ENCODE data around the gene FRMD4A.
"Not testable (repeated sequence)": the region's sequence is repeated elsewhere in the genome, so short reads cannot be mapped to it uniquely, and the experiment has no call there.

Gene FRMD4A

DNA sequence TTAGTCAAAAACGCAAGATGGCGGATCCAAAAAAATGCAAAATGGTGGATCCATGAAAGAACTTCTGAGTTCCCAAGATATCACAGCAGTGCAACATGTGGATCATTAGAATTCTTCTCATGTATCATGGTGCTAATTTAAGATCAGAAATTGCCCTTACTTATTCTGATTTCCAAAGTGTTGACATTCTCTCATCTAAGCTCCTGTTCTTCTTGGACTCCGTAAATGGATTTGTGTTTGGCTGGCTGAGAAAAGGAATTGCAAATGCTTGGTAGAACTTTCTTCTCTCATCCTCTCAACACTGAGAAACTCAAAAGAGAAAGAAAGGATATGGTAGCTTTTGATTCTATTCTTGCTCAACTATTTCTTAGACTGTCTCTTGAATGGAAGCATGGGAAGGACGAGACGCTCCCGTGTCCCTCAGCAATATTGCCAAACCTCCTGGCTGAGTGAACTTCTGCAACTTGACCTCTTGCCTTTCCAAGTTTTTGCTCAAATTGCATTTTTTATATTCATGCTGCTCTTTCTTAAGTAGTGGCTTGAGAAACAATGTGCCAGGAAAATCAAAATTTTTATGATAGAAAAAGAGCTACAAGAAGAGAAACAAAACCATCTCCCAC is 44.7 kb downstream of the FRMD4A start:
- DNase-seq: no peak

DNA sequence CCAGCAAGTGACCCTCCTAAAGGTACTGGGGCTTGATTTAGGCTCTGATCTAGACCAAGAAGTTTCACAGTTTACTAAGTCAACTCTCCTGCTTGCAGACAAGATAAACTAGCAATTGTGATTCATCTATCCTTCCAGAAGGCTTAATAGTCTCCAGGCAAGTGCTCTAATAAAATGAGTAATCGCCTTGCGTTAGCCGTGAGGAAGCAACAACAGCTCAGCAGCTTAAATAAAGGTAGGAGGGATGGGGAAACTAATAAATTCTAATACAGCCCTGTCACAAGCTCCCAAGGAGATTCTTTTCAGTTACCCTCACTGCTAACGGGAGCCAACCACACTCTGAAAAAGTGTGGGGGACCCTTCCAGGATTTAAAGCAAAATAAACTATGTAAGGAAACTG is 48.4 kb downstream of the FRMD4A start:
- DNase-seq: no peak

DNA sequence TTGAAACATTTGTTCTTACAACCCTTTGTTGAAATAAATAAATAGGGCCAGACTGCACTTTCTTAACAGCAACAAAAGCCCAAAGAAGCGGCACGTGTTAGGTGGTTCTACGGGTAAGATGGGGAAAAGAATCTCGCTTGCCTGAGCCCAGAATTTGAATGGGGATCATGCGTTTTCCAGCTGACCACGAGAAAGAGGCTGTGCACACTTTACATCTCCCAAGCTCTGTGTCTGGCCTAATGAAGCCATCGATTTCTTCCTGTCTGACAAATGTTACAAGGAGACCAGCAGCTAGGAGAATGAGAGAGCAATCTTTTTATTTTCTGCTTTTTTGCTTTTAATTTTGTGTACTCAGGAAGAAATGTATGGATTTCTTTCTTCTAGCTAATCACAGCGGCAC is 52.2 kb downstream of the FRMD4A start:
- DNase-seq: no peak

DNA sequence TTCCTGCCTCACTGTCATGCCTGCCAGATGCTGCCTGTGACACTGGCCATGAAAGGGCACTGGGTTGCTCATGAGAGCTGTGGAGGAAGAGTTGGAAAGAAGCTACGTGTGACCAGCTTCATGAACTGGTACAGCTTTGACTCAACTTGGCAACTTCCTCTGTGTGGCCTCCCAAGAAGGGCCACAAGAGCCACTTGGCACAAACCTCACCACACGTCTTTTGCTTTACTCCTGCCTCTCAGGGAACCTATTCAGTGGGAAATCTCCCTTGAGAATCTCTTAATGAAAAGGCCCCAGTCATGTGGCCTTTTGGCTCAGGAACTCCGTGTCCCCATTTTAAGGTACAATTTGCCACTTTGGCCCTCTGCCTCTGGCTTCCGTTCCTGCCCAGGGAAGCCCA is 54.5 kb downstream of the FRMD4A start:
- DNase-seq: peak; percentile 3

DNA sequence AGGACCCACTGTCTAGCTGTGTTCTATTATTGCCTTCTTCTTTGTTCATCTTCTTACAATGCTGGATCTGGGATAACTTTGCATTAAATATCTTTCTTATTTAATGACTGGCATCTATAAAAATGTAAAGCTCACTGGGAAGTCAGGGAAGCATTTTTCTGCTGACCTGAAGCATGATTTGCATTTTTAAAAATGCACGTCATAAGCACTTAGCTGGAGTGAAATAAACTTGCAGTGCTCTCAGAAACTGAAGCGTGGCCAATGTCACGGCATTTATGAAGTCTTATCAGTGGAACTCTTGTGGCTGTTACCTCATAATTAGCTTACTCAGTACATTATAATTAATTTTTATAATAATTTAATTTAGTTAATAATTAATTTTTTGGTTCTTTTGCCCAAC is 59.1 kb downstream of the FRMD4A start:
- DNase-seq: no peak

DNA sequence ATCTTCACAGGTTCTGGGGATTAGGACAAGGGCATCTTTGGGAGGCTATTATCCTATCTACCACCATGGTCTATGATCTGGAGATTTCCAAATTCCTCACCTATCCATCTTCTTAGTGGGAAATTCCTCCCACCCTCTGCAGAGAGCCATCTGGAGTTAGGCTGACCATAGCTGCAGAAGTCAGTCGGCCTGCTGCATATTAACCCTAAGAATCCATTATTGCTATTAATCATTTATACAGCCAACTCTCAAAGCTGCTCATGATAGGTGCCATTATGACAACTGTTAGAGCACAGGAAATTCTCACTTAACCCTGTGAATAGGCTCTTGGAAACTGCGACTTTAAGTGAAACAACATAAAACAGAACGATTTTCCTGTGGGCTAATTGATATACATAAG is 60.4 kb downstream of the FRMD4A start:
- no peak for DNase-seq

DNA sequence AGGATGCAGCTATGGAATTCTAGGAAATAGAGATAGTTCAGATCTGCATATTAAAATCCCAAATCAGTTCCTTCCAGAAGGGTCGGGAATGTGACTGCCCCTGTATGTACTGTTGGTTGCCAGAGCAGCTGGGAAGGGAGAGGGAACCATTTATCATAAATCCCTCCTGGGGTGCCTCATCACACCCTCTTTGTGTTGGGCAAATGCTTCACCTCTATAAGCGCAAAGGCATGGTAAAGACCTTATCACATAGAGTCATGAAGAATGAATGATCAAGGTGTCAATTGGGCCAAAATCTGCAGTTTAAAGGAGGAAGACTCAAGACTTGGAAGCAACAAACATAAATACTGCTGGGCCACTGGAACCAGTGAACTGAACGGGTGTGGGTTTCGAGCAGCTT is 65.0 kb downstream of the FRMD4A start:
- DNase-seq: no peak

DNA sequence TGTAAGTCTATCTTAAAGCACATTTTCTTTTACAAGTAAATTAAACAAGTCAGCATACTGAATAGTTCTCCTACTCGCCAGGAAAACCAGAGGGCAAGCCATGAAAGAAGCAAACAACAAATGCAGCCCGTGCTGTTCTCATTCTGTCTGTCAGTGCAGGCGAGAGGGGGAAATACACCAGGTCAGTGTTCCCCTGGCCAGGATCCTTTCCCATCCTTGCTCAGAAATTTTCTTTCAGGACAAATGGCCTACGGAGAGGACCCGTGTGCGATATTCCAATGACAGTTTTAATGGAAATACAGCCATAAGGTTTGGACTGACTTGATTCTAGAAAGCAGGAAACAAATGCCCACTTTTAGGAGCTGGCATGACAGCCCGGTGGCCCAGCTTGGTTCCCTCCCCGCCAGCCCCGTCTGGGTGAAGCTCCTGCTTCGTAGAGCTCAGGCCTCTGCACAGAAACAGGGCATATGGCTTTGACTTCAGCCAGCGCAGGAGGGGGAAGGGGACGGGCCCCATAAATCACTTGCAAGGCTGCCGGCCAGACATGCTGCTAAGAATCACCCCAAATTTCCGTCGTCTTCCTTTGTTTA is 67.8 kb downstream of the FRMD4A start:
- DNase-seq: no peak

DNA sequence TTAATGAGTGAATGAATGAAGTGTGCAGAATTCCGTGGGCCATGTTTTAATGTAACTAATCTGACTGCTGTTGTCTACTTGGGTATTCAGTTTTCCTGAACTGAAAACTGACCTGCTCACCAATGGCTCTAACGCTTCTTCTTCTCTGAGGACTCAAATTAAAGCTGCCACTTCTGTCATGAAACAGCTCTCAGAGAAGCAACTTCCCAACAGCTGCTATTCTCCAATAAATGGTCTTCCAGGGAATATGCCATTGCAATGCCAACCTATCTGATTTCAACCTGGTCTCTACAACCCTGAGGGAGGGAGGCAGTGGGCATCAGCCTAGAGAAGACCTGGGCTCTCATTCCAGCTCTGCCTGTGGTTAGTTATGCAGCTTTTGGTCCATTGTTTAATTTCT is 69.4 kb downstream of the FRMD4A start:
- no peak for DNase-seq

DNA sequence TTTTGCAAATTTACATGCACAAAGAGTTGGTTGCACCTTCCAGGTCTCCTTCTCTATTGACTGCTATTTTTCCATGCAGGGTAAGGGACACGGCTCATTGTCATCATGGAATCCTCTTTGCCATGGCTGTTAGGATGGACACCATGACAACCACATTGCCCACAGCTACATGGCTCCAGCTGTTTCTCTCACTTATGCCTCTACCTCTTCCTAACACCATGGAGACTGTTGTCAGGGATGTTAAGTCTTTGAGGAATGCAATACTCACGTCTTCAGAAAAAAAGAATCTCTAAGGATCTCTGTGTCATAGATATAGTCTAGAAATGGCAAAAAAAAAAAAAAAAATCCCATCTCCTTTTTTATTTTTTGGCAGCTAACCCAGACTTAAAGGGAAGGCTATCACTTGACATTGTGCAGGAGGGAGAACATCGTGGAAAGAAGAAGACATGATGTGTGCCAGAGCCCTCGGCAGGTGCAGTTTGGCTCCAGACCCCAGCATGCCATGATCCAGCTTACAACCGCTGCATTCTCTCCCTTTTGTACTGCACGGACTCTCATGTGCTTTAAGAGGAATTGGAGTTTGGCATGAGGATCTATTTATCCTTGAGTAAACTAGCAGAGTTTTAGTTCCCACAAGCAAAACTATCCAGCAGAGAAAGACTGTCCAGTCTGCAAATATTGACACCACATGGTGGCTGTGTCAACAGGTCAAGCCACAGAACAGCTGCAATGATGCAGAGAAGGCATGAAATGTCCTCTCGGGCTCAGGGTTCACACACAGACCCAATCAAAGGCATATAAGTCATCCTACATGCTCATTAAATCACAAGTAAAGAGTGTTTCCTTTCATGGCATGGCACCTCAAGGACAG is 70.8 kb downstream of the FRMD4A start:
- no peak for DNase-seq

DNA sequence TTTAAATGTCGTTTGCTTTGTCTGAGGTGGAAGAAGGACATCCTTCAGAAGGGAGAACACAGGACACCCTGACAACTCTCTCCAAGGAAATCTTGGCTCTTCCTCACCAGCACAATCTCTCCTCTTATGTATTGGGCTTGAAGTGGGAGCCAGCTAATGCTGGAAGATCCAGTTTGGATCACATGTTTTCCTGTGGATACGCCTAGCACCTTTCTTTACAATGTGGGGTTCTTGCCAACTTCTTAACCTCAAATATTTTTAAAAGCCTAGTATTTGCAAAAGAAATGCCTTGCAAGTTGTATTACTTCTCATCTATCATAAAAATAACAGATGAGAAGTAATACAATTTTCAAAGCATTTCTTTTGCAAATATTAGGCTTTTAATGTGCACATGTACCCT is 76.4 kb downstream of the FRMD4A start:
- DNase-seq: no peak

DNA sequence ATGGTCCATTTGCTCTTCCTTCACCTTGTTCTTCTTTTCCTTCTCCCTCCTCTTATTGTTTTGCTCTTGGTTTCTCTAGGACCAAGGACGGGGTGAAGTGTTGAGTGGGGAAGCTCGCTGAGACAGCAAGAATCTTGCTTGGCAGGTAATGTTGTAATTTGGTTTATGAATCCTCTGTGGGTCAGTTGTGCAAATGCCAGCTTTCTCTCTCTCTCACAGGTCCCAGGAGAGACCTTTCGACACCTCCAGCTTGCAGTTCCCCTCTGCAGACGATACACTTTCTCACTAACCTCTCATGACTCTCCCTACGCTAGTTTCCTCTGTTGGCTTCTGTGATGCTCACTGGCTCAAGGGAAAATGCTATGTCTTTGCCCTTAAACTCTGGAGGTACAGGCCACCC is 77.0 kb downstream of the FRMD4A start:
- DNase-seq: no peak

DNA sequence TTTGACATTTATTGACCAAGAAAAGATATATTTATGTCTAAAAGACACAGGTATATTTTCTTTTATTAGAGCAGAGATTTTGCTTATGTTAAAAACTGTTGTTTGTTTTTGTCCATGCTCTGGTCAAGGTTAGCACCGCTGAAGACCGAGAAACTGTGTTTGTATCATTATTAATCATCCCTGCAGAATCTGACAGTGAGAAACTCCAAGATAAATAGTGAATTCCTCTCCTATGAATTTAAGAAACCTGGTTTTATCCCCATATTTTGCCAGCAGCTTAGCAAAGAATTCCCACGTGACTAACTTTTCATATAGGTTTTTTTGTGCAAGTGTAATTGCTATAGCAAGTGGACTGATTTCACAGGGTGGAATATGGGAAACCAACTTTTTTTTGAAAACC is 77.6 kb downstream of the FRMD4A start:
- DNase-seq: no peak

DNA sequence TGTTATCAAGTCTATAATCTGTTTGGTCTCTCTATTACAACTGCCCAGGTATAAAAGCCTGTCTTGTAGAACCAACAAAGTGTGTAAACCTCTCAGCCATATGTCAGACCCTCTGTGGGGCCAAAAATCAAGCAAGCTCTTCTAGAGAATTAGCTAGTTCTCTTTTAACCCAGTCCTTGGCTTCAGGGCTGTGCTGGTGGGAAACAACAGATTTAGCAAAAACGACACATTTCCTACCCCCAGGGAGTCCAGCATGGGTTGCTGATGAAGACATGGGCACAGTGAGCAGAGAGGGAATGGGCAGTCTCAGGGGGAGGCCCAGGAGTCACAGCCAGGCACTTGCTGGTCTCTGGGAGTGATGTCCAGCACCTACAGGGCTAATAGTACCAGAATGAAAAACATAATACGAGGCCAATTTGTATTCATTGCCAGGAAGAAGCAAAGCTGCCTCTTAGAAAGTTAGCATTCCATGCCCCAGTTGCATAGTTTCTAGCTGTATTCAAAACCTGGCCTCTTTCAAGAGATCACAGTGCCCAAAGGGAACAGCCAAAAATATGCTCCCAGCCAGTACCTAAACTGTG is 80.1 kb downstream of the FRMD4A start:
- no peak for DNase-seq

DNA sequence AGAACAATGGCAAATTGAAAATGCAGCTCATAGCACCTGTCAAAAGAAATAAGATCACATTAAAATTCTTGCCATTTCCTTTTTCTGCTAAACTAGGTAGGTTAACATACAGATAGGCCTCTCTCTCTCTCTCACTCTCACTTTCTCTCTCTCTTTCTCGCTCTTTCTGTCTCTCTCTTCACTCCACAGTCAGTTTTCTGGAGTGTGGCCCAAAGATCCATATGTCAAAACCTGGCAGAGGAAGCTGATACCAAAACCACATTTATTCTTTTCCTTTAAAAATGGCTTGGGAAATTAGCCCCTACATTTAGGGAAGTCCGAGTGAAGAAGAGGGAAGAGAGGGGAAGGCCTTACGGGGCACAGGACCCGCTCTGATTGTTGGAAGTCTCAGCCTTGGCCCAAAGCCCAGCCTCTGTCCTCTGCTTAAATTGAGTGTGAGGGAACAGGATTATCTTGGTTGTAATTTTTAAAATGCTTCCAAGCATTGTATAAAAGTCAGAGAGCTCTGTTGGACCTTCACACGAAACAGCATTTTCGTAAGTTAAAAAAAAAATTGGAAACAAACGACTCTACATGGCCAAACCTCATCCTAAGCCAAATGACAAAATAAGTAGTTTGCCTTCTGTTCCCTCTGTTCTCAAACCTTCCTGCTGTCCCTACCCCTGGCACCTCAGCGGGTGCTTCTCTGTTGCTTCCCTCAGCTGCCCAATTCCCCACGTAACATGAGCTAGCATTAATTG is 83.2 kb downstream of the FRMD4A start:
- no peak for DNase-seq

DNA sequence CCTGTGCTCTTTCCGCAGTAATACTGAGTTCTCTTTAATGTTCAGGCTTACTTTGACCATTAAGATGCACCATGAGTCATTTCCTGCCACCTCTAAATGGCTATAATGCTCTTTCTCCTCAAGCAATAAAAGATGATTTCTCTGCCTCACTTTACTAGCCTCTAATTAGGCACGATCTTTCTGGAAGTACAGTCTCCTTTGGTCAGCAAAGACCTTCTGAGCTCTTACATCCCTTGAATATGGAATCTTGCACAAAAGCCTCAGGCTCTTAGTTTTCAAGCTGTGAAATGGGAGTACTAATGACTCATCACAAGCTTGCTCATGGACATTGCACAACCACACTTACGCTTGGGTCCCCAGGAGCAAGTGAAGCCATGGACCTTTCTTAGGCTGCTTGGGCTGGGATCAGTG is 85.9 kb downstream of the FRMD4A start:
- DNase-seq: no peak

DNA sequence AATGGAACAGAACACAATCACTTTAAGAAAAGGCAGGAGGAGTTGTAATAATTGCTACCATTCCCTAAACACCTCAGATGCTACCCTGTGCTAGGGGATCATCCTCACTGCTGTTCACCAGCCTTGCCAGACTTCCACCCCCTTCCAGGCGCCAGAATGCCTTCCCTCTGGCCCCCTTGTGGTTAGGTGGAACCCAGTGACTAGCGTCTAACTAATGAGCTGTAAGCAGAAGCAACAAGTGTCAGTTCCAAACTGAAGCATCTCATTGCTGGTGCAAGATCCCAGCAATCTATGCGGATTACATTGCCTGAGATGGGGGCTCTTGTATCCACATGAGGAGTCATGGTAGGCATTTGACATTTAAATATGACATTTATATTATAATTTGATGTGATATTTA is 86.6 kb downstream of the FRMD4A start:
- DNase-seq: no peak

DNA sequence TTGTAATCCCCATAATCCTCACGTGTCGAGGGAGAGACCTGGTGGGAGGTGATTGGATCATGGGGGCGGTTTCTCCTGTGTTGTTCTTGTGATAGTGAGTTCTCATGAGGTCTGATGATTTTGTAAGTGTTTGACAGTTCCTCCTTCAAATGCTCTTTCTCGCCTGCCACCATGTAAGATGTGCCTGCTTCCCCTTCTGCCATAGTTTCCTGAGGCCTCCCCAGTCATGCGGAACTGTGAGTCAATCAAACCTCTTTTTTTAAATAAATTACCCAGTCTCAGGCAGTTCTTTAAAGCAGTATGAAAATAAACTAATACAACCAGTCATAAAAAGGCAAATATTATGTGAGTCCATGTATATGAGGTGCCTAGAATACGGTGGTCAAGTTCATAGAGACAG is 87.5 kb downstream of the FRMD4A start:
- no peak for DNase-seq

DNA sequence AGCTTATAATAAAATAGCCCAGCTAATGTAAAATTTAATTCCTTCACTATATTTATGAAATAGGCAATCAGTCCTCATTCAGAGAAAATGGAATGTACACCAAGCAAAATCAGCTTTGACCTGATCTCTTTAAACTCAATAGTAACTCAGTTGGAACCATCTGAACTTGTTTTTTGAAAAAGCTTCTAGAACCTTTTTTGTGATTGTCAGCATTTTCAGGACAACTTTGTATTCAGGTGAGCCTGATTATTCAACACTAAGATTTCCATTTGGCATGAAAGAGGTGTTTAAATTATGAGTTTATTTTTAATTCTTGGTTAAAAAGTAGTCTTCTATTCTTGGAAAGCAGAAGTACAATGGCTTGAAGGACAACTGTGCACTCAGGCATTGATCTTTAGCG is 89.5 kb downstream of the FRMD4A start:
- DNase-seq: no peak

DNA sequence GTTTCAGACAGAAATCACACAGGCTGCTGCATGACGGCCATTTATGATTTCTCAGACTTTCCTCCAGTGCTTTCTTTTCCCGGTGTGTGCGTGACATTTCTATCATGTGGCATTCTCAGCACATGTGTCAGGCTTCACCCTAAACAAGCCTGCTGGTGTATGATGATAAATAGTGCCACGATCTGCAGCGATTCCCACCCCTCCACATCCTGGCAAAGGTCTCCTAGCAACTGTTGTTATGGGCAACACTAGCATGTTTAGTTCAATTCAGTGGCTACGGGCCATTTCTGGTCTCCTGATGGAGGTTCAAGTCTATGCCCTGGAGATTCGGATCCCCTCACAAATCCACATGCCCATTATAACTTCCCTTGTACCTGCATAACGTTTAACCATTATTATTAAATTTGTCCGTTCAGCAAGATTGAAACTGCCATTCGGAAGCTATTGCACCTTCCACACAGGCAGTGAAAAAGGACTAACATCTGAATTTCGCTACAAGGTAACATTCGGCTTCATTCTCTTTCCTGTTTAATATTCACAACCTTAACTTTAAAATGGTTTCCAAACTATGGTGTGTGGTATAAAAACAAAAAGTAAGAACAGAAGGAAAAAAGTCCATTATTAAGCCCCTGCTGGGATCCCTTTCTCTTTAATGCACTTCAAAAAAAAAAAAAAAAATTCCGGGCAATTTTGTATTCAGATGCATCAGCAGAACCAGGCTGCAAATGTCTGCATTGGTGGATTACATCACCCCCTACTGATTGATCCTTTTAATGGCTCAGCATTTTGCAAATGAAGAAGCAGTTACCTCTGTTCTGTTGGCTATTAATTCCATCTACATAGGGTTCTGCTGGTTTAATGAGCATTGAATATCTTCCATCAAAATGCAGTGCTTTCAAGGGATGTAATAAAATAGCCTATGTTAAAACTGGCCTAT is 90.2 kb downstream of the FRMD4A start:
- DNase-seq: peak; percentile 10

DNA sequence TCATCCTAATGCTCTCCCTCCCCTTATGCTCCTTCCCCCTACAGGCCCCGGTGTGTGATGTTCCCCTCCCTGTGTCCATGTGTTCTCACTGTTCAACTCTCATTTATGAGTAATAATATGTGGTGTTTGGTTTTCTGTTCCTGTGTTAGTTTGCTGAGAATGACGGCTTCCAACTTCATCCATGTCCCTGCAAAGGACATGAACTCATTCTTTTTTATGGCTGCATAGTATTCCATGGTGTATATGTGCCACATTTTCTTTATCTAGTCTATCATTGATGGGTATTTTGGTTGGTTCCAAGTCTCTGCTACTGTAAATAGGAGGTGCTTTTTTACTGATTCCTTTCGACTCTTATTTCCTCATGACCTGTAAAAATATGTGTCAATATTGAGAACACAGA is 92.1 kb downstream of the FRMD4A start:
- DNase-seq: not testable (repeated sequence)

DNA sequence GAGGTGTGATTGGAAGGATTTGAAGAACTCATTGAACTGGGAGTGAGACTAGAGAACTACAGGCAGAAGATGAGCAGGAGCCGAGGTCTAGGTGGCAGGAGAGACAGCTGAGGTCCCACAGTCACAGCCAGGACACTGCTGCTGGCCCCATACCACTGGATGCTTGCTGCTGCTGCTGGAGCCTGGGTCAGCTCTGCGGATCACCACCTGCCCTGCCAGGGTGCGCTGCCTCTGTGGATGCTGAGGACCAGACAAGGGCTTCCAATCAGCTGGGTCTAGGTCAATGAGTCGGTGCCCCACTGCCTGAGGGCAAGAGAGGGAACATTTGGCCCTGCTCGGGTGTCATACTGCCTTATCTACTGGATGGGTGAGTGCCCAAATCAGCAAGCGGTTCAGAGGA is 94.4 kb downstream of the FRMD4A start:
- DNase-seq: no peak
